HFFc6 (cell line): Measurements from ENCODE around the gene DAG1. TPM values are rescaled to one million over a fixed set of nuclear protein-coding genes. Genes with fewer than 3 reads are reported as not detected.

ENCODE experiments used
- DNase-seq: peaks from one replicate; pipeline ENCODE4 v3.0.0-alpha.2; 2018
- H3K27ac Mint-ChIP-seq: 2 replicates; pipeline ENCODE4 v1.8.0; 2020; ENCODE audit warnings: mild to moderate bottlenecking, mixed read lengths
- H3K27me3 Mint-ChIP-seq: 2 replicates; pipeline ENCODE4 v1.8.0; 2021; ENCODE audit warnings: mild to moderate bottlenecking, moderate library complexity, mixed read lengths; ENCODE audit not compliant: insufficient read depth
- H3K36me3 Mint-ChIP-seq: 2 replicates; pipeline ENCODE4 v1.8.0; 2021; ENCODE audit warnings: low read depth, mixed read lengths
- H3K4me1 Mint-ChIP-seq: 2 replicates; pipeline ENCODE4 v1.8.0; 2020; ENCODE audit warnings: low read depth, mixed read lengths
- H3K4me3 Mint-ChIP-seq: 2 replicates; pipeline ENCODE4 v1.8.0; 2020; ENCODE audit warnings: mild to moderate bottlenecking, moderate library complexity, mixed read lengths
- H3K9me3 Mint-ChIP-seq: 2 replicates; pipeline ENCODE4 v1.8.0; 2020; ENCODE audit warnings: mild to moderate bottlenecking, mixed read lengths
- total RNA-seq, 6 experiments: library from RNA; stranded (reverse); fragmentation: NEBNext Ultra II Directional; extraction: Animal tissue kit (Norgen Biotek cat#: 25700); gene quantifications; 2 replicates in 1 of 6; 3 replicates in 5 of 6; pipeline ENCODE4 v1.2.3, GENCODE V29; 2021
- TF ChIP-seq, protein P1 (sequence below): fragments of 200-600 bp; sonication (generic); IDR thresholded peaks from 2 replicates; pipeline ENCODE4 v1.5.0; 2021; ENCODE audit warnings: antibody characterized with exemption, mild to moderate bottlenecking

The DAG1 gene
- total RNA-seq, 6 experiments from 2014 or later: 101 to 121 (median 106) TPM

DNA sequence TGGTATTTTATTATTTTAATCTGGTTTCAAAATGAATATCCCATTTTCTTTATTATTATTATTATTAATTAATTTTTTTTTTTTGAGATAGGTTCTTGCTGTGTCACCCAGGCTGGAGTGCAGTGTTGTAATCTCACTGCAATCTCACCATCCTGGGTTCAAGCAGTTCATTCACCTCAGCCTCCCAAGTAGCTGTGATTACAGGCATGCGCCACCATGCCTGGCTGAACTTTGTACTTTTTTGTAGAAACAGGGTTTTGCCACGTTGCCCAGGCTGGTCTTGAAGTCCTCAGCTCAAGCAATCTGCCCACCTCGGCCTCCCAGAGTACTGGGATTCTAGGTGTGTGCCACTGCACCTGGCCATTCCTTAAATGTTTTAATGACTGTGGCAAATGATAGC is 28.6 kb downstream of the DAG1 start:
- no peak for DNase-seq
- H3K9me3 Mint-ChIP-seq: no peaks in the 10 kb centered on the region
- peaks cover 43% of the 10 kb centered on the region for H3K4me1 Mint-ChIP-seq
- no peak overlapping the region for H3K4me3 Mint-ChIP-seq
- TF ChIP-seq, protein P1, sequence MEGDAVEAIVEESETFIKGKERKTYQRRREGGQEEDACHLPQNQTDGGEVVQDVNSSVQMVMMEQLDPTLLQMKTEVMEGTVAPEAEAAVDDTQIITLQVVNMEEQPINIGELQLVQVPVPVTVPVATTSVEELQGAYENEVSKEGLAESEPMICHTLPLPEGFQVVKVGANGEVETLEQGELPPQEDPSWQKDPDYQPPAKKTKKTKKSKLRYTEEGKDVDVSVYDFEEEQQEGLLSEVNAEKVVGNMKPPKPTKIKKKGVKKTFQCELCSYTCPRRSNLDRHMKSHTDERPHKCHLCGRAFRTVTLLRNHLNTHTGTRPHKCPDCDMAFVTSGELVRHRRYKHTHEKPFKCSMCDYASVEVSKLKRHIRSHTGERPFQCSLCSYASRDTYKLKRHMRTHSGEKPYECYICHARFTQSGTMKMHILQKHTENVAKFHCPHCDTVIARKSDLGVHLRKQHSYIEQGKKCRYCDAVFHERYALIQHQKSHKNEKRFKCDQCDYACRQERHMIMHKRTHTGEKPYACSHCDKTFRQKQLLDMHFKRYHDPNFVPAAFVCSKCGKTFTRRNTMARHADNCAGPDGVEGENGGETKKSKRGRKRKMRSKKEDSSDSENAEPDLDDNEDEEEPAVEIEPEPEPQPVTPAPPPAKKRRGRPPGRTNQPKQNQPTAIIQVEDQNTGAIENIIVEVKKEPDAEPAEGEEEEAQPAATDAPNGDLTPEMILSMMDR: no peak
- no peak overlapping the region for H3K27ac Mint-ChIP-seq
- peaks cover 3% of the 10 kb centered on the region for H3K27me3 Mint-ChIP-seq
- peaks cover 12% of the 10 kb centered on the region for H3K36me3 Mint-ChIP-seq

- TF ChIP-seq, protein P1: no peak
- DNase-seq: no peak
- Mint-ChIP-seq H3K36me3 (peaks cover 12% of the 10 kb centered on the region), H3K9me3 (no peaks in the 10 kb centered on the region), H3K27ac (peak overlapping the region; percentile 97), H3K4me3 (peak overlapping the region; percentile 82), H3K4me1 (peaks cover 38% of the 10 kb centered on the region), H3K27me3 (peaks cover 3% of the 10 kb centered on the region)
Measured at GRCh38 chr3:49500205-49500731, 30.2 kb downstream of the DAG1 start.

- TF ChIP-seq, protein P1: no peak
- H3K4me3 Mint-ChIP-seq: peak overlapping the region; percentile 82
- peaks cover 12% of the 10 kb centered on the region for H3K36me3 Mint-ChIP-seq
- peak overlapping the region; percentile 97 for H3K27ac Mint-ChIP-seq
- H3K9me3 Mint-ChIP-seq: no peaks in the 10 kb centered on the region
- H3K27me3 Mint-ChIP-seq: peaks cover 3% of the 10 kb centered on the region
- peaks cover 38% of the 10 kb centered on the region for H3K4me1 Mint-ChIP-seq
- DNase-seq: peak; percentile 94
Measured at GRCh38 chr3:49500732-49501609, 30.9 kb downstream of the DAG1 start.

DNA sequence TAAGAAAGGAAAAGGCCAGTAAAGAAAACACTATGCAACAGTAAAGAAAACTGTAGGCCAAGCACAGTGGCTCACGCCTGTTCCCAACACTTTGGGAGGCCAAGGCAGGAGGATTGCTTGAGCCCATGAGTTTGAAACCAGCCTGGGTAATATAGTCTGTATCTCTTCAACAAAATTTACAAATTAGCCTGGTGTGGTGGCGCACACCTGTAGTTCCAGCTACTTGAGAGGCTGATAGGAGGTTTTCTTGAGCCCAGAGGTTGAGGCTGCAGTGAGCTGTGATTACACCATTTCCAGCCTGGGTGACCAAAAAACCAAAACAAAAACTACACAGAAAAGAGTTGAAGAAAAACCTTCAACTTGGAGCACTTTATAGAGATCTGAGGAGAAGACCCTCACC is 31.8 kb downstream of the DAG1 start:
- Mint-ChIP-seq H3K9me3 (no peaks in the 10 kb centered on the region), H3K36me3 (peaks cover 12% of the 10 kb centered on the region), H3K4me3 (no peak overlapping the region; the same call in 1 of the 2 replicates), H3K27ac (peak overlapping the region; percentile 97), H3K4me1 (peaks cover 44% of the 10 kb centered on the region), H3K27me3 (peaks cover 3% of the 10 kb centered on the region)
- TF ChIP-seq, protein P1: no peak
- DNase-seq: no peak

DNA sequence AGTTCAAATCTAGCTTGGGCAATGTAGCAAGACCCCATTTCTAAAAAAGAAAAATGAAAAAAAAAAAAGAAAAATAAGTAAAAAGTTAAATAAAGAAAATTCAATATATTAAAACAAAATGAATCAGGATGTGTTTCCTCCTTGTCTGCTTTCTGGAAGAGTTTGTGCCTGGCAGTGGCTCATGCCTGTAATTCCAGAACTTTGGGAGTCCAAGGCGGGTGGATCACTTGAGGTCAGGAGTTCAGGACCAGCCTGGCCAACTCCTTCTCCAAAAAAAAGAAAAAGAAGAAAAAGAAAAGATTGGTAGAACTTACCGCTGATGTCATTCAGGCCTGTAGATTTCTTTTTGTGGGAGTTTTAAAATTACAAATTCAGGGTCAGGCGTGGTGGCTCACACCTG is 36.8 kb downstream of the DAG1 start:
- Mint-ChIP-seq H3K9me3 (no peaks in the 10 kb centered on the region), H3K27me3 (no peaks in the 10 kb centered on the region), H3K4me3 (no peak overlapping the region), H3K4me1 (peaks cover 30% of the 10 kb centered on the region), H3K36me3 (peaks cover 19% of the 10 kb centered on the region), H3K27ac (no peak overlapping the region; the same call in 1 of the 2 replicates)
- TF ChIP-seq, protein P1: no peak
- no peak for DNase-seq
